ENCODE data around the gene TUBG1.

Gene TUBG1

GRCh38 chr17:42566883-42567573 is 42.5 kb upstream of the TUBG1 start, which contains the start of gene MLX:
MLX (plus strand) TSS chr17:42567100; CDS start chr17:42567125, 25 bp downstream.
- no peak; the same call in 1 of the 2 replicates for TF ChIP-seq POLR2A (IDR thresholded peaks at IDR 0.05; ENCODE audit: low read depth, low read length)
- TF ChIP-seq TAF1 (IDR thresholded peaks at IDR 0.05; ENCODE audit: borderline replicate concordance, low read depth, low read length) = peak; percentile 22; the same call in 1 of the 2 replicates
- peak; percentile 67; the same call in 1 of the 2 replicates for TF ChIP-seq POLR2AphosphoS5 (IDR thresholded peaks at IDR 0.05; ENCODE audit: low read depth, low read length)
- peak; percentile 100 for DNase-seq (ENCODE audit: insufficient read length)
- FAIRE-seq = peak; percentile 95

GRCh38 chr17:42568341-42569111 is 41.0 kb upstream of the TUBG1 start:
- DNase-seq (ENCODE audit: insufficient read length) (no peak), FAIRE-seq (no peak)
- no peak for TF ChIP-seq POLR2AphosphoS5 (IDR thresholded peaks at IDR 0.05; ENCODE audit: low read depth, low read length)
- TF ChIP-seq POLR2A (IDR thresholded peaks at IDR 0.05; ENCODE audit: low read depth, low read length) = no peak
- no peak for TF ChIP-seq TAF1 (IDR thresholded peaks at IDR 0.05; ENCODE audit: borderline replicate concordance, low read depth, low read length)

GRCh38 chr17:42571435-42572225 is 37.9 kb upstream of the TUBG1 start:
- TF ChIP-seq TAF1 (IDR thresholded peaks at IDR 0.05; ENCODE audit: borderline replicate concordance, low read depth, low read length) (no peak), POLR2AphosphoS5 (IDR thresholded peaks at IDR 0.05; ENCODE audit: low read depth, low read length) (no peak), POLR2A (IDR thresholded peaks at IDR 0.05; ENCODE audit: low read depth, low read length) (no peak)
- FAIRE-seq (no peak), DNase-seq (ENCODE audit: insufficient read length) (no peak)

- FAIRE-seq (no peak), DNase-seq (ENCODE audit: insufficient read length) (no peak)
- TF ChIP-seq POLR2A (IDR thresholded peaks at IDR 0.05; ENCODE audit: low read depth, low read length) = no peak
- TF ChIP-seq POLR2AphosphoS5 (IDR thresholded peaks at IDR 0.05; ENCODE audit: low read depth, low read length) = no peak
- no peak for TF ChIP-seq TAF1 (IDR thresholded peaks at IDR 0.05; ENCODE audit: borderline replicate concordance, low read depth, low read length)
Observed at GRCh38 chr17:42573095-42573494, 36.4 kb upstream of the TUBG1 start.

GRCh38 chr17:42574463-42574862 is 35.0 kb upstream of the TUBG1 start:
- no peak for DNase-seq (ENCODE audit: insufficient read length)
- TF ChIP-seq TAF1 (IDR thresholded peaks at IDR 0.05; ENCODE audit: borderline replicate concordance, low read depth, low read length) (no peak), POLR2A (IDR thresholded peaks at IDR 0.05; ENCODE audit: low read depth, low read length) (no peak), POLR2AphosphoS5 (IDR thresholded peaks at IDR 0.05; ENCODE audit: low read depth, low read length) (no peak)
- no peak for FAIRE-seq

- DNase-seq (ENCODE audit: insufficient read length) (no peak), FAIRE-seq (no peak)
- TF ChIP-seq POLR2A (IDR thresholded peaks at IDR 0.05; ENCODE audit: low read depth, low read length) (no peak; the same call in 1 of the 2 replicates), POLR2AphosphoS5 (IDR thresholded peaks at IDR 0.05; ENCODE audit: low read depth, low read length) (no peak), TAF1 (IDR thresholded peaks at IDR 0.05; ENCODE audit: borderline replicate concordance, low read depth, low read length) (no peak)
Observed at GRCh38 chr17:42577140-42577531, 32.3 kb upstream of the TUBG1 start.

- FAIRE-seq = peak; percentile 88
- DNase-seq (ENCODE audit: insufficient read length) = peak; percentile 96
Observed at GRCh38 chr17:42577532-42578281, 31.8 kb upstream of the TUBG1 start, which contains the start of gene PSMC3IP. PSMC3IP (minus strand) TSS chr17:42577729; CDS start chr17:42577686, 43 bp downstream.

GRCh38 chr17:42578282-42578869 is 31.1 kb upstream of the TUBG1 start:
- peak; percentile 82 for FAIRE-seq
- peak; percentile 77 for DNase-seq (ENCODE audit: insufficient read length)
- no peak for TF ChIP-seq TAF1 (IDR thresholded peaks at IDR 0.05; ENCODE audit: borderline replicate concordance, low read depth, low read length)
- no peak; the same call in 1 of the 2 replicates for TF ChIP-seq POLR2A (IDR thresholded peaks at IDR 0.05; ENCODE audit: low read depth, low read length)
- TF ChIP-seq POLR2AphosphoS5 (IDR thresholded peaks at IDR 0.05; ENCODE audit: low read depth, low read length) = no peak

More at GRCh38 chr17:42577532-42578281, 31.8 kb upstream of the TUBG1 start, which contains the start of gene PSMC3IP:
- TF ChIP-seq TAF1 (IDR thresholded peaks at IDR 0.05; ENCODE audit: borderline replicate concordance, low read depth, low read length) (peak; percentile 66; the same call in 1 of the 2 replicates), POLR2AphosphoS5 (IDR thresholded peaks at IDR 0.05; ENCODE audit: low read depth, low read length) (peak; percentile 83), POLR2A (IDR thresholded peaks at IDR 0.05; ENCODE audit: low read depth, low read length) (peak; percentile 90)

- DNase-seq (ENCODE audit: insufficient read length) (no peak), FAIRE-seq (no peak)
- TF ChIP-seq POLR2AphosphoS5 (IDR thresholded peaks at IDR 0.05; ENCODE audit: low read depth, low read length) (no peak), TAF1 (IDR thresholded peaks at IDR 0.05; ENCODE audit: borderline replicate concordance, low read depth, low read length) (no peak), POLR2A (IDR thresholded peaks at IDR 0.05; ENCODE audit: low read depth, low read length) (no peak)
Observed at GRCh38 chr17:42579794-42580551, 29.5 kb upstream of the TUBG1 start.

Measured in GM12892 (cell line).